IPS-18c (cell line): ENCODE data around the gene RARA.

Experiments used
- H3K4me3 ChIP-seq: 2 replicates; pipeline ENCODE4 v1.7.0; 2013; ENCODE audit warnings: low read depth, mild to moderate bottlenecking, low read length, moderate library complexity; ENCODE audit not compliant: insufficient read depth
- H3K9me3 ChIP-seq: one replicate; pipeline ENCODE4 v1.6.1; 2013; ENCODE audit warnings: mild to moderate bottlenecking, low read length, moderate library complexity; ENCODE audit not compliant: control insufficient read depth, insufficient read depth

Gene RARA

GRCh38 chr17:40347319-40348135 lies 38.5 kb downstream of the RARA start:
- Histone ChIP-seq H3K9me3 (no peaks in the 10 kb centered on the region), H3K4me3 (peak overlapping the region; percentile 20; the same call in 1 of the 2 replicates)

DNA sequence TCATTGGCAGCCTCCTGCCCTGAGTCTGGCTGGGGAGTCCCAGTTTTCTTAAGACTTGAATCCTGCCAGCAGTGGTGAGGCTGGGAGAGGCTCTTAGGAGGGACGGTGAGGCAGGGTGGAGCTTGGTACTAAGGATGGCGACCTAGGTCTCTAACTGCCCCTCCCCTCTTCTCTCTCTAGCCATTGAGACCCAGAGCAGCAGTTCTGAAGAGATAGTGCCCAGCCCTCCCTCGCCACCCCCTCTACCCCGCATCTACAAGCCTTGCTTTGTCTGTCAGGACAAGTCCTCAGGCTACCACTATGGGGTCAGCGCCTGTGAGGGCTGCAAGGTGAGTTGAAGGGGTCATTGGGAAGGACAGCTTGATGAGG lies 39.1 kb downstream of the RARA start:
- H3K9me3 ChIP-seq, result no peaks in the 10 kb centered on the region
- H3K4me3 ChIP-seq, result 0 out of 2 replicates have a peak overlapping the region, but pooled peaks have one; percentile 20

- H3K9me3 ChIP-seq, result no peaks in the 10 kb centered on the region
- no peak overlapping the region for H3K4me3 ChIP-seq
These were observed 39.8 kb downstream of the RARA start for GRCh38 chr17:40348562-40349476.

DNA sequence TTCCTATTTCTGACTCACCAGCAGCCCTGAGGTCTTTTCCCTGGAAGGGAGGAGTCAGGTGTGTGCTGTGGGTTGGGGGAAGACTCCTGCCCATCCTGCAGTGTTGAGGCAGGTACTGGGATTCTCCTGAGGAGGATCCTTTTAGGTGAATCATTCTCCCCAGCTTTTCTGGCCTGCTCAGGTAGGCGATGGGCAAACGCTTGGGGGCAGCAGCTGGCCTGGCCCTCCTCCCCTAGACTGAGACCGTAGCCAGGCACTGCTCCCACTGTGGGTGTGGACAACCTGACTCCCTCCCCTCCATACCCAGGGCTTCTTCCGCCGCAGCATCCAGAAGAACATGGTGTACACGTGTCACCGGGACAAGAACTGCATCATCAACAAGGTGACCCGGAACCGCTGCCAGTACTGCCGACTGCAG lies 40.5 kb downstream of the RARA start:
- H3K4me3 ChIP-seq, result no peak overlapping the region

DNA sequence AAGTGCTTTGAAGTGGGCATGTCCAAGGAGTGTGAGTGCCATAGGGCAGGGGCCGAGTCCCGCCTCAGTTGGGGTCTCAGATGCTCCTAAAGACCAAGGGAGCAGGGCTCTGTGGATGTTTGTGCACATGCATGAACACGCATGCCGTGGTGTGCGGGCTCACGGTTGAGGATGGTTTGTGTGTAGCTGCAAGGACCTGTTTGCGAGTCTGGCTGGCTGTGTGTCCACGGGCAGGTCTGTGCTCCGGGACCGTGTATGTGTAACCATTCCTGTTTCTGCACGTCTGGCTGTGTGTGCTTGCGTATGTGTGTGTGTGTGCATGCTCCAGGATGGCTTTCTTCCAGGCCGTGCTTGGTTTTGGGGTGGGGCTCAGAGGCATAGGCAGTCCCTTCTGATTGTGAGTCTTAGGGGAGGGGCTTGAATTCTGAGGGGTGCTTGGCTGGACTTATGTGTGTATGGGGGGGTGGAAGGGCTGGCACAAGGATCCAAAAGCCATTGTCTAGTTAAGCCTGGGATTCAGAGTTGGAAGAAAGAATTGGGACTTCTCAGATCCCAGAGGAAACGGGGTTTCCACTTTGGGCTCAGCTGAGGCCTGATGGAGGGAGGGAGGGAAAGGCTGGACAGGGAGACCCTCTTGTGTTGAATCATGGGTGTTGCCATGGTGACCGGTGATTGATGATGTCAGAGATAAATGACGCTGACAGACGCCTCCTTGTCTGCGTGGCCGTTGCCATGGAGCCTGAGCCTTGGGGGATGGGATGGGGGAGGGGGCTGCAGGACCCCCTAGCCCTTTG lies 41.1 kb downstream of the RARA start:
- no peaks in the 10 kb centered on the region for H3K9me3 ChIP-seq
- no peak overlapping the region for H3K4me3 ChIP-seq

More for the DNA sequence above, 40.5 kb downstream of the RARA start:
- no peaks in the 10 kb centered on the region for H3K9me3 ChIP-seq

DNA sequence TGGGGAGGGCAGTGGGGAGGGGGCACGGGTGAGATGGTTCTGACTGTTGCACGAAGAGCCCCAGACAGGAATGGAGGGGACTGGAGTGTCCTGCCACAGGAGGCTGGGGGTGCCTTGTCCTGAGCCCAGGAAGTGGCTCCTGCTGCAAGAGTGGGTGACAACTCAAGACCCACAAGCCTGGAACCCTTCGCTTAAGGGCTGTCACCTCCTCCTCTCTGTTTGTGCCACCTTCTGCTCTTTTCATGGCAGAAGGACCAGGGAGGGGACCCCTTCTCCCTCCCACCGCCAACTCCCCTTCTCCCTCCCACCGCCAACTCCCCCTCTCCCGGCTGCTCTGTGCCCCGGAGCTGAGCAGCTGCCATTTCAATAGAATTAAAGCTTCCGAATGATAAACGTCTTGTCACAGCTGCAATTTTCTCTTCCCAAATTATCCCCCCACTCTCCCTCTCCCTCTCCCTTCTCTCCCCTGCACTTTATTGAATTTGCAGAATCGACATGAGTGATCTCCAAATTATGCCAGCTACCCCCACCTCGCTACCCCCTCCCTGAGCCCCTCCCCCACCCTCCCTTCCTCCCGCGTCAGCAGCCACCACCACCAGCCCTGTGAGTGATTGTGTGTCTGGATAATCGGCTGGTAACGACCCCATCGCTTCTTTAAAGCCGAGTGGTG lies 41.8 kb downstream of the RARA start:
- H3K4me3 ChIP-seq, result no peak overlapping the region

DNA sequence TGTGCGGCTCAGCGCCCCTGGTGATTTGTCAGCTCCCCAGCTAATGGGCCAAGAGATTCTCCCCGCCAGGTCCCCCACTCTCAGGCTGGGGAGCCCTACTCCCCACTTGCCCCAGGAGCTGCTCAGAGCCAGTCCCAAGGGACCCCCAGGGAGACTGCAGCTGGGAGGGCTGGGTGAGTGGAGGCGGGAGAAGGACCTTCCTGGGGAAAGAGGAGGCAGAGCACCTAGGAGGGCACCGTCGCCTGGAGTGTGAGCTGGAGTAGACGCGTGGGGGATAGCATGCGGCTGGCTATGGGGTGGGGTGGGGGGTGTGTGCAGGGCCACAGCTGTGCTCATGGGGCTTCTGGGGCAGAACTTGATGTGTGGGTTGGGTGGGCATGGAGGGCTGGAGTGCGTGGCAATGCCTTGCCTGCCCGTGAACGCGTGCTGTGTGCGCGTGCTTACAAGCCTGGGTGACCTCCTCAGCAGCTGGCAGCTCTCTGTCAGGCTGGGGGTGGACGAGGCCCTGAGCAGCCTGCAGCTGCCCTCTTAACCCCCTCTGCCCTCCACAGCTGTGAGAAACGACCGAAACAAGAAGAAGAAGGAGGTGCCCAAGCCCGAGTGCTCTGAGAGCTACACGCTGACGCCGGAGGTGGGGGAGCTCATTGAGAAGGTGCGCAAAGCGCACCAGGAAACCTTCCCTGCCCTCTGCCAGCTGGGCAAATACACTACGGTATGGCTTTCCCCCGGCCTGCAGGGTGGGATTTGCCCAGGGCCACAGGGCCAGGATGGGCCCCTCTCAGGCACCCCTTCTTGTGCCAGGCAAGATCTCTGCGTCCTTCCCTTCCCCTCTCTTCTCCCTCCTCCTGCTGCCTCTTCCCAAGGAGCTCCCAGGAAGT lies 42.6 kb downstream of the RARA start:
- Histone ChIP-seq H3K4me3 (peak overlapping the region; percentile 3; the same call in 1 of the 2 replicates), H3K9me3 (no peaks in the 10 kb centered on the region)

More for the DNA sequence above, 41.8 kb downstream of the RARA start:
- H3K9me3 ChIP-seq, result no peaks in the 10 kb centered on the region

DNA sequence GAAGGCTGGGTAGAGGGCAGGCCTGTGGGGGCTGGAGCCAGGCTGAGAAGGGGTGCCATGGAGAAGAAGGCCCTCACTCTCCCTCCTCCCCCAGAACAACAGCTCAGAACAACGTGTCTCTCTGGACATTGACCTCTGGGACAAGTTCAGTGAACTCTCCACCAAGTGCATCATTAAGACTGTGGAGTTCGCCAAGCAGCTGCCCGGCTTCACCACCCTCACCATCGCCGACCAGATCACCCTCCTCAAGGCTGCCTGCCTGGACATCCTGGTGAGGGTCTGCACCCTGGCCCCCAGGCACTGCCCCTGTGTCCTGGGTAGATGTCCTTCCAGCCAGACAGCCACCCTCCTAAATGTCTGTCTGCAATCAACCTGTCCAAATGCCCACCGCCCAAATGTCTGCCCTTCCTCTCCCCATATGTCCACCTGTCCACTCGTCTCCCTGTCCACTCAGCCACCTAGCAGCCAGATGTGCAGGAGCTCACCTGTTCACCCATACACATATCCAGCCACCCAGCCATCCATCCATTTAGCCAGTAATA lies 43.3 kb downstream of the RARA start:
- no peak overlapping the region for H3K4me3 ChIP-seq
- H3K9me3 ChIP-seq, result no peaks in the 10 kb centered on the region

DNA sequence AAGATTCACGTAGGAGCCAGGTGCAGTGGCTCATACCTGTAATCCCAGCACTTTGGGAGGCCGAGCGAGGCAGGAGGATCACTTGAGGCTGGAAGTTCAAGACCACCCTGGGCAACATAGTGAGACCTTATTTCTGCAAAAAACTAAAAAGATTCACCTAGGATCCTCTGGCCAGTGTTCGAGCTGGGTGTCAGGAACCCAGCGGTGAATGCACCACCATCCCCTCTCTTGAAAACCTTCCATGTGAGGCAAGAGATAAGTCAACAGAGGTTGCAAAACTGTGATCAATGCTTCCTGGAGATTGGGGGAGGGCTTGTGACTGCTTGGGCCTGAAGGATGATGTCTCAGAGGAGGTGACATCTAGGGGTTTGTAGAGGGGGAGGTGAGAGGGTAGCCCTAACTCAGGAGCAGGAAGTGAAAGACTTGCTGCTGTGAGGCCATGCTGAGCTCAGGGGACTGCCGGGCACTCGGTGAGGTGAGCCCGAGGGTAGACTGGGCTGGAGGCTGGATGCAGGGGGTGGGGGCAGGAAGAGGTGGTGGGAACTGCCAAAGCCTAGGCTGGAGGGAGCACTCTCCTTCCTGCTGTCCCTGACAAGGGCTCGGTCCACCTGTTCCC lies 43.9 kb downstream of the RARA start:
- Histone ChIP-seq H3K9me3 (no peaks in the 10 kb centered on the region), H3K4me3 (no peak overlapping the region)

- Histone ChIP-seq H3K9me3 (no peaks in the 10 kb centered on the region), H3K4me3 (no peak overlapping the region)
These were observed 45.5 kb downstream of the RARA start for GRCh38 chr17:40354221-40355122.

GRCh38 chr17:40355123-40355803 lies 46.3 kb downstream of the RARA start:
- no peak overlapping the region for H3K4me3 ChIP-seq
- no peaks in the 10 kb centered on the region for H3K9me3 ChIP-seq

GRCh38 chr17:40355804-40356758 lies 47.1 kb downstream of the RARA start:
- Histone ChIP-seq H3K4me3 (no peak overlapping the region), H3K9me3 (no peaks in the 10 kb centered on the region)
